OCI-LY7 (cell line): ENCODE results near the gene HSPBAP1. TPM values are rescaled to one million over a fixed set of nuclear protein-coding genes. Genes with fewer than 3 reads are reported as not detected.

ENCODE experiments used
- BruUV-seq: library from RNA; stranded (reverse); fragments of 400-500 nt; replicated peaks from 2 replicates; lab custom pipeline; 2021; lab: Mats Ljungman, UMichigan
- CTCF ChIA-PET: fragments of 300-600 bp; sonication (Branson Sonifier 250); formaldehyde crosslinking; loops from one replicate; lab custom pipeline; 2022; ENCODE audit warnings: antibody characterized with exemption; ENCODE audit not compliant: unreplicated experiment; lab: Charles Lee
- POLR2A ChIA-PET: fragments of 300-600 bp; sonication (Branson Sonifier 250); formaldehyde crosslinking; loops from one replicate; lab custom pipeline; 2022; ENCODE audit warnings: antibody characterized with exemption; lab: Charles Lee
- DNase-seq: peaks from one replicate; pipeline ENCODE4 v3.0.0-alpha.2; 2015; ENCODE audit warnings: low spot score
- H2AFZ ChIP-seq: fragments of 200-600 bp; sonication (generic), shearing (Covaris generic); 2 replicates; pipeline ENCODE4 v1.6.1; 2014; ENCODE audit warnings: mild to moderate bottlenecking, antibody characterized with exemption, low read length, moderate library complexity
- H3K27ac ChIP-seq: fragments of 200-600 bp; sonication (generic); 2 replicates; pipeline ENCODE4 v1.5.1; 2014; ENCODE audit warnings: mixed run types, low read depth, mild to moderate bottlenecking, moderate library complexity, low read length, inconsistent platforms; ENCODE audit not compliant: poor library complexity, severe bottlenecking
- H3K36me3 ChIP-seq: fragments of 200-600 bp; sonication (generic); 2 replicates; pipeline ENCODE4 v1.6.1; 2014; ENCODE audit warnings: mild to moderate bottlenecking, antibody characterized with exemption, low read length, moderate library complexity, mixed read lengths; ENCODE audit not compliant: insufficient read depth
- H3K4me1 ChIP-seq: fragments of 200-600 bp; sonication (generic); 2 replicates; pipeline ENCODE4 v1.5.1; 2014; ENCODE audit warnings: mild to moderate bottlenecking, low read length; ENCODE audit not compliant: insufficient read depth, poor library complexity, severe bottlenecking
- H3K4me2 ChIP-seq: fragments of 200-600 bp; sonication (generic); 2 replicates; pipeline ENCODE4 v1.6.1; 2014; ENCODE audit warnings: mild to moderate bottlenecking, low read length
- H3K4me3 ChIP-seq: fragments of 200-600 bp; sonication (generic); 2 replicates; pipeline ENCODE4 v1.5.1; 2014; ENCODE audit warnings: mild to moderate bottlenecking, low read depth, low read length; ENCODE audit not compliant: poor library complexity, severe bottlenecking
- H3K79me2 ChIP-seq: fragments of 200-600 bp; sonication (generic); 2 replicates; pipeline ENCODE4 v1.6.1; 2016; ENCODE audit warnings: low read depth, mild to moderate bottlenecking, low read length, moderate library complexity, mixed read lengths; ENCODE audit not compliant: insufficient read depth
- H3K9me2 ChIP-seq: fragments of 200-600 bp; sonication (generic); 2 replicates; pipeline ENCODE4 v1.6.1; 2016; ENCODE audit warnings: mild to moderate bottlenecking, low read length, mixed read lengths; ENCODE audit not compliant: insufficient read depth
- H3K9me3 ChIP-seq: fragments of 200-600 bp; sonication (generic); 2 replicates; pipeline ENCODE4 v1.6.1; 2014; ENCODE audit warnings: mild to moderate bottlenecking, mixed run types, low read length, mixed read lengths
- H4K20me1 ChIP-seq: fragments of 200-600 bp; sonication (generic); 2 replicates; pipeline ENCODE4 v1.6.1; 2014; ENCODE audit warnings: mild to moderate bottlenecking, antibody characterized with exemption, low read length, moderate library complexity, mixed read lengths; ENCODE audit not compliant: insufficient read depth
- CTCF ChIP-seq: fragments of 200-600 bp; sonication (generic); conservative IDR thresholded peaks from 2 replicates; pipeline ENCODE4 v1.5.1; 2014; ENCODE audit warnings: mild to moderate bottlenecking, antibody characterized with exemption, low read length, moderate library complexity, mixed read lengths
- EZH2phosphoT487 ChIP-seq: fragments of 200-600 bp; sonication (generic); IDR thresholded peaks from 2 replicates; pipeline ENCODE4 v1.6.1; 2018; ENCODE audit warnings: low read depth, borderline replicate concordance, mild to moderate bottlenecking, mixed run types, antibody characterized with exemption, low read length, moderate library complexity, mixed read lengths
- intact Hi-C: fragments of 100-400 bp; cut with micrococcal nuclease; formaldehyde crosslinking; loops from one replicate; pipeline ENCODE4 v1.10.0; 2022; ENCODE audit not compliant: unreplicated experiment
- total RNA-seq, 2 experiments: library from RNA; depleted of rRNA in 1 of 2; stranded (reverse); fragments of >200 nt in 1 of 2; shearing (Covaris generic) in 1 of 2; gene quantifications; 2 replicates each; pipeline ENCODE4 v1.2.3, GENCODE V29; 2014 to 2022

The HSPBAP1 gene
- total RNA-seq, 2 experiments from 2014 or later: 11.9 to 18.6 TPM

DNA sequence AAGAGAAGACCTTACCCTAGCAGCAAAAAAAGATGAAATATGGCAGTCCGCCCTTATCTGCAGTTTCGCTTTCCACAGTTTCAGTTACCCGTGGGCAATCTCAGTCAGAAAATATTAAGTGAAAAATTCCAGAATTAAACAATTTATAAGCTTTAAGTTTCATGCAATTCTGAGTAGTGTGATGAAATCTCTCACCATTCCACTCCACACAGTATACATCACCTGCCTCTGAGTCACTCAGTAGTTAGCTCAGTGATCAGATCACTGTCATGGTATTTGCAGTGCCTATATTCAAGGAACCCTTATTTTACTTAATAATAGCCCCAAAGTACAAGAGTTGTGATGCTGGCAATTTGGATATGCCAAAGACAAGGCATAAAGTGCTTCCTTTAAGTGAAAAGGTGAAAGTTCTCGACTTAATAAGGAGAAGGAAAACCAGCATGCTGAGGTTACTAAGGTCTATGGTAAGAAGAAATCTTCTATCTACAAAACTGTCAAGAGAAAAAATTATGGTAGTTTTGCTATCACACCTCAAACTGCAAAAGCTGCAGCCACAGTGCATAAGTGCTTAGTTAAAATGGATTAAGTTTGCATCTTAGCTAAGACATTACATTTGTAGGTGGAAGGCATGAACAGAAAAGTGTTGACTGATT lies 48.1 kb downstream of the HSPBAP1 start:
- POLR2A ChIA-PET: interaction anchor here (0.6 to 0.7 kb wide), 4 partner anchors 13 to 350 kb away, joined by 3 to 5 read pairs (median 4); no protein-coding TSS in a partner anchor

DNA sequence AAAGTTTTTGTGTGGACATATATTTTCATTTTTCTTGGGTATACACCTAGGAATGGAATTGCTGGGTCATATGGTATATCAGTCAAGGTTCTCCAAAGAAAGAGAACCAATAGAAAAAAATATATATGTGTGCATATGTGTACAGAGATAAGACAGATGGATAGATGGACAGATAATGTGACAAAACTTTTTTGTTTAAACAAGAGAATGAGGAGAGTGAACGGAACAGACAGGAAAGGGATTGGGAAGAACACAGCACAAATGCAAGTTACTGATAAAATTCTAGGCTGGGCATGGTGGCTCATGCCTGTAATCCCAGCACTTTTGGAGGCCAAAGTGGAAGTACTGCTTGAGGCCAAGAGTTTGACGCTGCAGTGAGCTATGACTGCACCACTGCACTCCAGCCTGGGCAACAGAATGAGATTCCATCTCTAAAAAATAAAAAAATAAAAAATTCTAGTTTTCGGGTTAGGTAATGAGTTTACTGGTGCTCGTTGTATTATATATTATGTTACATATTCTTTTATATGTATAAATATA lies 50.0 kb downstream of the HSPBAP1 start:
- BruUV-seq: no TSS peak
- POLR2A ChIA-PET: interaction anchor here (0.7 kb wide), 1 partner anchor 126 kb away, joined by 3 read pairs; no protein-coding TSS in a partner anchor
- Histone ChIP-seq H3K4me2 (no peak overlapping the region), H3K36me3 (peaks cover 47% of the 10 kb centered on the region), H3K4me1 (no peaks in the 10 kb centered on the region), H3K9me2 (no peaks in the 10 kb centered on the region), H3K9me3 (no peaks in the 10 kb centered on the region; the same call in 1 of the 2 replicates), H3K4me3 (no peak overlapping the region), H3K79me2 (no peaks in the 10 kb centered on the region), H4K20me1 (no peaks in the 10 kb centered on the region), H2AFZ (no peak overlapping the region), H3K27ac (no peak overlapping the region)
- no peak for DNase-seq
- intact Hi-C loops: no loop called here
- CTCF ChIA-PET: no interaction called here
- TF ChIP-seq CTCF (no peak), EZH2phosphoT487 (no peak)

More for the DNA sequence above, 48.1 kb downstream of the HSPBAP1 start:
- Histone ChIP-seq H3K4me3 (no peak overlapping the region), H4K20me1 (no peaks in the 10 kb centered on the region), H2AFZ (no peak overlapping the region), H3K27ac (no peak overlapping the region), H3K4me1 (no peaks in the 10 kb centered on the region), H3K79me2 (no peaks in the 10 kb centered on the region), H3K4me2 (no peak overlapping the region), H3K36me3 (peaks cover 34% of the 10 kb centered on the region), H3K9me3 (no peaks in the 10 kb centered on the region; the same call in 1 of the 2 replicates), H3K9me2 (no peaks in the 10 kb centered on the region)
- CTCF ChIA-PET: no interaction called here
- TF ChIP-seq EZH2phosphoT487 (no peak), CTCF (no peak)
- no peak for DNase-seq
- BruUV-seq: no TSS peak
- intact Hi-C loops: no loop called here

DNA sequence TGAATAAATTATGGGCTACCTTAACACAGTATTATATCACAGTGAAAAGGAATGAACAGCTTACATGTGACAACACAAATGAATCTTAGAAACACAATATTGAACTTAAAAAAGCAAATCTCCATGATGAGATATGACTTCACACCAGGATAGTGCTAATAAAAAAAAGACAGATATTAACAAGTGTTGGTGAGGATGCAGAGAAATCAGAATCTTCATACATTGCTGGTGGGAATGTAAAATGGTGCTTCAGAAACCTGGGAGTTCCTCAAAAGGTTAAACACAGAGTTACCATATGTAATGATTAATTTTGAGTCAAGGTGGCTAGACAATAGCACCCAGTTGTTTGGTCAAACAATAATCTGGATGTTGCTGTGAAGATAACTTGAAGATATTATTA lies 51.4 kb downstream of the HSPBAP1 start:
- TF ChIP-seq EZH2phosphoT487 (no peak), CTCF (no peak)
- Histone ChIP-seq H3K9me3 (no peaks in the 10 kb centered on the region; the same call in 1 of the 2 replicates), H3K4me3 (no peak overlapping the region), H3K9me2 (no peaks in the 10 kb centered on the region), H3K79me2 (no peaks in the 10 kb centered on the region), H2AFZ (no peak overlapping the region), H3K36me3 (peaks cover 44% of the 10 kb centered on the region), H3K4me2 (no peak overlapping the region), H4K20me1 (no peaks in the 10 kb centered on the region), H3K4me1 (no peaks in the 10 kb centered on the region), H3K27ac (no peak overlapping the region)
- DNase-seq: no peak
- ChIA-PET POLR2A (no interaction called here), CTCF (no interaction called here)
- intact Hi-C loops: no loop called here
- no TSS peak for BruUV-seq
